ENCODE results near the gene PAK6.
A peak's percentile ranks its signal among the peaks of the same experiment; 100 is the strongest.

PAK6 gene

GRCh38 chr15:40313531-40314398 lies 74.9 kb downstream of the PAK6 start:
- peak; percentile 44 for DNase-seq

- no peak for DNase-seq
Measured at GRCh38 chr15:40314723-40315276, 75.9 kb downstream of the PAK6 start.

- no peak for DNase-seq
Measured at GRCh38 chr15:40316931-40317330, 78.1 kb downstream of the PAK6 start.

- DNase-seq, result no peak
Measured at GRCh38 chr15:40317580-40317979, 78.7 kb downstream of the PAK6 start.

GRCh38 chr15:40320409-40320808 lies 81.5 kb downstream of the PAK6 start:
- no peak for DNase-seq

- peak; percentile 12 for DNase-seq
Measured at GRCh38 chr15:40320931-40321371, 82.1 kb downstream of the PAK6 start.

GRCh38 chr15:40322531-40323238 lies 83.8 kb downstream of the PAK6 start:
- DNase-seq, result no peak

- peak; percentile 68 for DNase-seq
Measured at GRCh38 chr15:40323239-40323952, 84.5 kb downstream of the PAK6 start, which contains the start of gene INAFM2. Gene INAFM2, plus strand, starts transcription at chr15:40323692. Its CDS starts 364 bp downstream, at chr15:40324056.

GRCh38 chr15:40323953-40324937 lies 85.4 kb downstream of the PAK6 start:
- DNase-seq, result no peak

GRCh38 chr15:40325188-40325587 lies 86.3 kb downstream of the PAK6 start:
- no peak for DNase-seq

GRCh38 chr15:40325700-40326099 lies 86.8 kb downstream of the PAK6 start:
- DNase-seq, result no peak
